ENCODE results near the gene CD46. TPM values are rescaled to one million over a fixed set of nuclear protein-coding genes. Genes with fewer than 3 reads are reported as not detected.

CD46 gene
- total and polyA plus RNA-seq, 7 donors, result 18.6 to 143 (median 104) TPM

DNA sequence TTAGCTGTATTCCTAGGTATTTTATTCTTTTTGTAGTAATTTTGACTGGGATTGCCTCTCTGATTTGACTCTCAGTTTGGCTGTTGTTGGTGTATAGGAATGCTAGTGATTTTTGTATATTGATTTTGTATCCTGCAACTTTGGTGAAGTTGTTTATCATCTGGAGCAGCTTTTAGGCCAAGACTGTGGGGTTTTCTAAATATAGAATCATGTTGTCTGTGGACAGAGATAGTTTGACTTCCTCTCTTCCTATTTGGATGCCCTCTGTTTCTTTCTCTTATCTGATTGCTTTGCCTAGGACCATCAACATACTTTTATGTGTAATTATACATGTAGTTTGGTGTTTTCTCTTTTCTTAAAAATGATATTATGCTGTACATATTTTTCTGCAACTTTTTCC lies 27.2 kb downstream of the CD46 start:
- intact Hi-C loops (cut with DNase I), result no loop called here
- Histone ChIP-seq H3K4me3 (no peak overlapping the region), H3K27me3 (no peaks in the 10 kb centered on the region), H3K4me1 (no peaks in the 10 kb centered on the region), H3K27ac (no peak overlapping the region), H3K36me3 (peaks cover 4 to 42% (median 10%) of the 10 kb centered on the region in 4 donors), H3K9me3 (no peaks in the 10 kb centered on the region)
- no peak for DNase-seq
- TF ChIP-seq EP300 (IDR thresholded peaks at IDR 0.05), result no peak
- no peak for TF ChIP-seq POLR2A (IDR thresholded peaks at IDR 0.05)

DNA sequence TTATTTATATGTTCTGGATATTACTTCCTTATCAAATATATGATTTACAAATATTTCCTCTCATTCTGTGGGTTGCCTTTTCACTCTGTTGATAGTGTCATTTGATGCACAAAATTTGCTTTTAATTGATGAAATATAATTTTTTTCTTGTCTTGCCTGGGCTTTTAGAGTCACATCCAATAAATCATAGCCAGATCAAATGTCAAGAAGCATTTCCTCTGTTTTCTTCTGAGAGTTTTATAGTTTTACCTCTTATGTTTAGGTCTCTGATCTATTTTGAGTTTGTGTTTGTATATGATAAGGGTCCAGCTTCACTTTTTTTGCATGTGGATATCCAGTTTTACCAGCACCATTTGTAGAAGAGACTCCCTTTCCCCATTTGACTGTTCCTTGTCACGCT lies 29.5 kb downstream of the CD46 start:
- TF ChIP-seq, protein P1, sequence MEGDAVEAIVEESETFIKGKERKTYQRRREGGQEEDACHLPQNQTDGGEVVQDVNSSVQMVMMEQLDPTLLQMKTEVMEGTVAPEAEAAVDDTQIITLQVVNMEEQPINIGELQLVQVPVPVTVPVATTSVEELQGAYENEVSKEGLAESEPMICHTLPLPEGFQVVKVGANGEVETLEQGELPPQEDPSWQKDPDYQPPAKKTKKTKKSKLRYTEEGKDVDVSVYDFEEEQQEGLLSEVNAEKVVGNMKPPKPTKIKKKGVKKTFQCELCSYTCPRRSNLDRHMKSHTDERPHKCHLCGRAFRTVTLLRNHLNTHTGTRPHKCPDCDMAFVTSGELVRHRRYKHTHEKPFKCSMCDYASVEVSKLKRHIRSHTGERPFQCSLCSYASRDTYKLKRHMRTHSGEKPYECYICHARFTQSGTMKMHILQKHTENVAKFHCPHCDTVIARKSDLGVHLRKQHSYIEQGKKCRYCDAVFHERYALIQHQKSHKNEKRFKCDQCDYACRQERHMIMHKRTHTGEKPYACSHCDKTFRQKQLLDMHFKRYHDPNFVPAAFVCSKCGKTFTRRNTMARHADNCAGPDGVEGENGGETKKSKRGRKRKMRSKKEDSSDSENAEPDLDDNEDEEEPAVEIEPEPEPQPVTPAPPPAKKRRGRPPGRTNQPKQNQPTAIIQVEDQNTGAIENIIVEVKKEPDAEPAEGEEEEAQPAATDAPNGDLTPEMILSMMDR (IDR thresholded peaks at IDR 0.05), result no peak
- TF ChIP-seq POLR2AphosphoS5 (IDR thresholded peaks at IDR 0.05) (no peak), POLR2A (IDR thresholded peaks at IDR 0.05) (no peak), EP300 (IDR thresholded peaks at IDR 0.05) (no peak)
- Histone ChIP-seq H3K9me3 (no peaks in the 10 kb centered on the region), H3K4me1 (no peaks in the 10 kb centered on the region), H3K27me3 (no peaks in the 10 kb centered on the region), H3K4me3 (no peak overlapping the region), H3K27ac (no peak overlapping the region), H3K36me3 (peaks cover 0 to 44% (median 9%) of the 10 kb centered on the region in 4 donors)
- no peak for DNase-seq
- intact Hi-C loops (cut with DNase I), result no loop called here
- 93 to 99% methylated on average over 1 of the region's 1 CpG for WGBS, 2 donors

DNA sequence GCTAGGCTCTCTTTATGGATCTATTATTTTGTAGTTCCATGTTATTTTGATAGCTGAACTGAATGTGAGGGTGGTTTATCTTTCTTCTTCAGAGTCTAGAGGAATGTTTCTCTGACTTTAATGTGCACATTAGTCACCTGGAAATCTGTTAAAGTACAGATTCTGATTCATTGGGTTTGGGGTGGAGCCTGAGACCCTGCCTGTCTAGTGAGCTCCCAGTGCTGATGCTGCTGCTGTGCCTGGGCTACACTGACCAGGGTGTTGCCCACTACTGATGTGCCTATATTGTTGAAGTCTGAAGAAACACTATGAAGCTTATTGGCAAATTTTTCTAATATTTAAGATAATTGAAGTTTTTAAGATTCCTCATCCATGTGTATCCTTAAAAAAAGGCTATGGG lies 35.9 kb downstream of the CD46 start:
- Histone ChIP-seq H3K27me3 (no peaks in the 10 kb centered on the region), H3K27ac (no peak overlapping the region), H3K36me3 (peaks cover 0 to 42% (median 4%) of the 10 kb centered on the region in 4 donors), H3K9me3 (no peaks in the 10 kb centered on the region), H3K4me3 (no peak overlapping the region), H3K4me1 (no peaks in the 10 kb centered on the region)
- TF ChIP-seq POLR2A (IDR thresholded peaks at IDR 0.05) (no peak), EP300 (IDR thresholded peaks at IDR 0.05) (no peak), POLR2AphosphoS5 (IDR thresholded peaks at IDR 0.05) (no peak)
- TF ChIP-seq, protein P1 (IDR thresholded peaks at IDR 0.05), result no peak
- intact Hi-C loops (cut with DNase I), result no loop called here
- no peak for DNase-seq

DNA sequence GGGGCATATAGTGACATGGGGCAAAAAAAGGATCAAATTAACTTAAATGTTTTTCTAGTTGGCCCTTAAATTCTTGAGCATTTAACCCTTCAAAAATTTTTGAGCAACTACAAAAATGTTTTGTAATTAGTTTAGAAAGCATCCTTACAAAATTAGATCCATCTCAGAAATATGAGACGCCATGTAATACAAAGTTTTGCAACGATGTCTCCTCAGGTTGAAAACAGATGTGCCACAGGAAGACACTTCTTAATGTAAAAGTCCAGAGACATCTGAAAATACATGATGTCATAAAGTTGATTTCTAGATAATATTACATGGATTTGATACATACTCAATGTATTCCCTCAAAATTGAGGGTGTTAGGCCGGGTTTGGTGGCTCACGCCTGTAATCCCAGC lies 37.5 kb downstream of the CD46 start:
- TF ChIP-seq POLR2A (IDR thresholded peaks at IDR 0.05) (no peak), POLR2AphosphoS5 (IDR thresholded peaks at IDR 0.05) (no peak)
- TF ChIP-seq, protein P1 (IDR thresholded peaks at IDR 0.05), result no peak
- 72 to 93% methylated on average over 4 of the region's 4 CpGs for WGBS, 2 donors
- no peaks in the 10 kb centered on the region for H3K9me3 ChIP-seq
- H3K27me3 ChIP-seq, result no peaks in the 10 kb centered on the region
- intact Hi-C loops (cut with DNase I), result no loop called here
- DNase-seq, result no peak
- H3K4me3 ChIP-seq, result no peak overlapping the region
- H3K36me3 ChIP-seq, result peaks cover 0 to 42% (median 5%) of the 10 kb centered on the region in 4 donors
- no peak overlapping the region for H3K27ac ChIP-seq
- H3K4me1 ChIP-seq, result no peaks in the 10 kb centered on the region

DNA sequence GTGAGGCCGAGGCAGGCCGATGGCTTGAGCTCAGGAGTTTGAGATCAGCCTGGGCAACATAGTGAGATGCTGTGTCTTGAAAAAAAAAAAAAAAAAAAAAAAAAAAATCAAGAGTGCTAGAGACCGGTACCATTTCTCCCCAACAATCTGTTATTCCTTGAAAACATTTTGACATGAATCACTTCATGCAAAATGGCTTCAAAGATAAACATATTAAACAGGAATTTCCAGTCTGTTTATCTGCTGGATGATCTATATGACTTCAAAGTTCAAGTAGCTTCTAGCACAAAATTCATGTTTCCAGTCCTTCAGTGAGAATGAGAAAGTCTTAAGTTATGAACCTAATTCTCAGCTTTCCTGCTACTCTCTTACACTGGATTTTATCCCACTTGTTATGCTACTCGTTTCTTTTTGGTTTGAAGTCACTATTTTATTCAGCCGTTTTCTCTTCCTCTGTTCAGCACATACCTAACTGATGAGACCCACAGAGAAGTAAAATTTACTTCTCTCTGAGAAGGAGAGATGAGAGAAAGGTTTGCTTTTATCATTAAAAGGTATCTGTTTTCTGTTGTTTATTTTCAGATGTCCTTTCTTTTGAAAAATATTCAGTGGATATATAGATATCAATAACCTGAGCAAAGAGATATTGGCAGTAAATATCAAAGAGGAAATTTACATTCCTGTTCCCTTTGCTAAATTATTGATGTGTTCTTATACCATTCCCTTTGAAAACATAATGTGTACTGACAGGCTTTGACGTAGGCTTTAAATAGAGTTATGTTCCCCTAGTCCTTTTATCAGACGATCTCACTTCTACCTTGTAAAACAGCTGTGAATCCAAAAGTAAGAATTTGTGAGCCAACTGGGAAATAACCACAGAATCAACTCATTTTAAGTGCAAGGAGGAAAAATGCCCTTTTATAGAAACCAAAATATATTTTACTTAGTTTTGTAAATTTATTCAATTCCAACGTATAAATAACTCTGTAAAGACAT lies 38.2 kb downstream of the CD46 start:
- 25 to 65% methylated on average over 8 of the region's 8 CpGs for WGBS, 2 donors
- Histone ChIP-seq H3K4me1 (no peaks in the 10 kb centered on the region), H3K4me3 (no peak overlapping the region), H3K27me3 (no peaks in the 10 kb centered on the region), H3K27ac (no peak overlapping the region), H3K9me3 (no peaks in the 10 kb centered on the region), H3K36me3 (peaks cover 0 to 41% (median 3%) of the 10 kb centered on the region in 4 donors)
- TF ChIP-seq POLR2A (IDR thresholded peaks at IDR 0.05) (no peak), POLR2AphosphoS5 (IDR thresholded peaks at IDR 0.05) (no peak)
- intact Hi-C loops (cut with DNase I), result loop anchor here (10.0 kb wide), 1 partner anchor 145 kb away; the partner anchor contains the start of gene CR1L
- DNase-seq, result no peak

All from sigmoid colon (tissue), 7 donors.